Eye (tissue), 1 donor: ENCODE results near the gene MRGPRX2.

Experiments
- DNase-seq: peaks from one replicate; pipeline ENCODE4 v3.0.0-alpha.2; 2015

The MRGPRX2 gene

GRCh38 chr11:19060629-19061028, at the start of gene MRGPRX2:
Gene MRGPRX2 (minus strand): TSS chr11:19060717. CDS start chr11:19056402, 4,315 bp downstream.
- no peak for DNase-seq

GRCh38 chr11:19110295-19110694, 49.8 kb upstream of the MRGPRX2 start:
- DNase-seq = no peak

- DNase-seq = no peak
Observed at GRCh38 chr11:19107125-19107524, 46.6 kb upstream of the MRGPRX2 start.

- no peak for DNase-seq
Observed at GRCh38 chr11:19105011-19105410, 44.5 kb upstream of the MRGPRX2 start.

- DNase-seq = no peak
Observed at GRCh38 chr11:19102521-19102900, 42.0 kb upstream of the MRGPRX2 start.

- no peak for DNase-seq
Observed at GRCh38 chr11:19101796-19102520, 41.4 kb upstream of the MRGPRX2 start.

- no peak for DNase-seq
Observed at GRCh38 chr11:19100885-19101284, 40.4 kb upstream of the MRGPRX2 start.

GRCh38 chr11:19099093-19099492, 38.6 kb upstream of the MRGPRX2 start:
- no peak for DNase-seq

- DNase-seq = no peak
Observed at GRCh38 chr11:19094859-19095258, 34.3 kb upstream of the MRGPRX2 start.

- no peak for DNase-seq
Observed at GRCh38 chr11:19093976-19094375, 33.5 kb upstream of the MRGPRX2 start.

GRCh38 chr11:19092850-19093249, 32.3 kb upstream of the MRGPRX2 start:
- no peak for DNase-seq

- DNase-seq = no peak
Observed at GRCh38 chr11:19092342-19092741, 31.8 kb upstream of the MRGPRX2 start.

GRCh38 chr11:19091366-19091765, 30.8 kb upstream of the MRGPRX2 start:
- DNase-seq = no peak

- no peak for DNase-seq
Observed at GRCh38 chr11:19089421-19089820, 28.9 kb upstream of the MRGPRX2 start.

- DNase-seq = no peak
Observed at GRCh38 chr11:19088791-19089190, 28.3 kb upstream of the MRGPRX2 start.

- DNase-seq = no peak
Observed at GRCh38 chr11:19087658-19088057, 27.1 kb upstream of the MRGPRX2 start.

- DNase-seq = no peak
Observed at GRCh38 chr11:19084661-19085315, 24.3 kb upstream of the MRGPRX2 start.

- no peak for DNase-seq
Observed at GRCh38 chr11:19083166-19083565, 22.6 kb upstream of the MRGPRX2 start.

- DNase-seq = peak; percentile 25
Observed at GRCh38 chr11:19080579-19080993, 20.1 kb upstream of the MRGPRX2 start.

GRCh38 chr11:19079643-19080440, 19.3 kb upstream of the MRGPRX2 start:
- DNase-seq = peak; percentile 35

- DNase-seq = no peak
Observed at GRCh38 chr11:19077965-19078364, 17.4 kb upstream of the MRGPRX2 start.

- peak; percentile 89 for DNase-seq
Observed at GRCh38 chr11:19076744-19077589, 16.4 kb upstream of the MRGPRX2 start.

- no peak for DNase-seq
Observed at GRCh38 chr11:19075636-19076035, 15.1 kb upstream of the MRGPRX2 start.
